ENCODE measurements around the gene SPSB4.

The SPSB4 gene

GRCh38 chr3:141076036-141076773, 25.1 kb downstream of the SPSB4 start:
- DNase-seq (ENCODE audit: low read depth) = no peak

- DNase-seq (ENCODE audit: low read depth) = peak; percentile 12
Measured at GRCh38 chr3:141076797-141077571, 25.8 kb downstream of the SPSB4 start.

GRCh38 chr3:141077631-141078030, 26.5 kb downstream of the SPSB4 start:
- DNase-seq (ENCODE audit: low read depth) = no peak

- DNase-seq (ENCODE audit: low read depth) = no peak
Measured at GRCh38 chr3:141078200-141078599, 27.1 kb downstream of the SPSB4 start.

- DNase-seq (ENCODE audit: low read depth) = no peak
Measured at GRCh38 chr3:141080431-141080830, 29.3 kb downstream of the SPSB4 start.

GRCh38 chr3:141081141-141081795, 30.1 kb downstream of the SPSB4 start:
- no peak for DNase-seq (ENCODE audit: low read depth)

- DNase-seq (ENCODE audit: low read depth) = no peak
Measured at GRCh38 chr3:141082064-141082463, 30.9 kb downstream of the SPSB4 start.

GRCh38 chr3:141083226-141083625, 32.1 kb downstream of the SPSB4 start:
- no peak for DNase-seq (ENCODE audit: low read depth)

GRCh38 chr3:141083836-141084649, 32.9 kb downstream of the SPSB4 start:
- DNase-seq (ENCODE audit: low read depth) = no peak

- no peak for DNase-seq (ENCODE audit: low read depth)
Measured at GRCh38 chr3:141085343-141086070, 34.4 kb downstream of the SPSB4 start.

- DNase-seq (ENCODE audit: low read depth) = no peak
Measured at GRCh38 chr3:141086188-141086587, 35.0 kb downstream of the SPSB4 start.

- DNase-seq (ENCODE audit: low read depth) = no peak
Measured at GRCh38 chr3:141087076-141087777, 36.1 kb downstream of the SPSB4 start.

- DNase-seq (ENCODE audit: low read depth) = no peak
Measured at GRCh38 chr3:141087778-141088130, 36.6 kb downstream of the SPSB4 start.

GRCh38 chr3:141089339-141090152, 38.4 kb downstream of the SPSB4 start:
- no peak for DNase-seq (ENCODE audit: low read depth)

GRCh38 chr3:141091426-141091825, 40.3 kb downstream of the SPSB4 start:
- no peak for DNase-seq (ENCODE audit: low read depth)

GRCh38 chr3:141092663-141093062, 41.5 kb downstream of the SPSB4 start:
- no peak for DNase-seq (ENCODE audit: low read depth)

GRCh38 chr3:141093397-141093796, 42.2 kb downstream of the SPSB4 start:
- no peak for DNase-seq (ENCODE audit: low read depth)

- DNase-seq (ENCODE audit: low read depth) = no peak
Measured at GRCh38 chr3:141093971-141094684, 43.0 kb downstream of the SPSB4 start.

GRCh38 chr3:141094790-141095545, 43.8 kb downstream of the SPSB4 start:
- no peak for DNase-seq (ENCODE audit: low read depth)

Measured in CMK (cell line).